ENCODE data around the gene TLE3. TPM values are rescaled to one million over a fixed set of nuclear protein-coding genes. Genes with fewer than 3 reads are reported as not detected.

Gene TLE3
- total RNA-seq (ENCODE audit: low replicate concordance): 13.6 and 20.4 TPM in 2 replicates

GRCh38 chr15:70097321-70098152 lies at the start of gene TLE3:
Gene TLE3 (minus strand): TSS chr15:70097917. CDS start chr15:70096798, 1,119 bp downstream.

